Esophagus squamous epithelium (tissue), 5 donors: ENCODE results near the gene EPB42. TPM values are rescaled to one million over a fixed set of nuclear protein-coding genes. Genes with fewer than 3 reads are reported as not detected.

Experiments
- DNase-seq: peaks from one replicate; lab custom pipeline; 2025; lab: John Stamatoyannopoulos, UW
- H3K27ac ChIP-seq, 4 donors: fragments of 200-600 bp; sonication (generic); one replicate each; pipeline ENCODE4 v1.5.1; 2016 to 2019; ENCODE audit warnings: mild to moderate bottlenecking in 1 of 4
- H3K27me3 ChIP-seq, 4 donors: fragments of 200-600 bp; sonication (generic); 1 replicate in 3 of 4; 2 replicates in 1 of 4; pipeline versions ENCODE4 v1.5.1 to v1.6.0; 2017 to 2021; ENCODE audit warnings: antibody characterized with exemption in 1 of 4
- H3K36me3 ChIP-seq, 3 donors: fragments of 200-600 bp; sonication (generic); one replicate each; pipeline ENCODE4 v1.5.1; 2016 to 2019
- H3K4me1 ChIP-seq, 3 donors: fragments of 200-600 bp; sonication (generic); one replicate each; pipeline ENCODE4 v1.5.1; 2017 to 2019
- H3K4me3 ChIP-seq, 4 donors: fragments of 200-600 bp; sonication (generic); 1 replicate in 3 of 4; 2 replicates in 1 of 4; pipeline ENCODE4 v1.5.1; 2016 to 2019; ENCODE audit warnings: mild to moderate bottlenecking in 2 of 4, moderate library complexity in 1 of 4
- H3K9me3 ChIP-seq, 3 donors: fragments of 200-600 bp; sonication (generic); one replicate each; pipeline ENCODE4 v1.5.1; 2016 to 2019
- POLR2A ChIP-seq, 4 donors: fragments of 450-650 bp; IDR thresholded peaks; one replicate each; pipeline ENCODE4 v1.6.1; 2017; ENCODE audit warnings: antibody characterized with exemption in 4 of 4, mild to moderate bottlenecking in 4 of 4, moderate library complexity in 3 of 4
- WGBS, 2 donors: methylation state at CpG; one replicate each; pipeline ENCODE4 v1.1.5; 2018; 5-methylcytosine and 5-hydroxymethylcytosine counted together
- intact Hi-C: fragments of 100-400 bp; cut with DNase I; formaldehyde crosslinking; loops from one replicate; pipeline ENCODE4 v1.15.0; 2022
- total RNA-seq, 4 donors: library from RNA; depleted of rRNA; stranded (reverse); fragments of >200 nt; gene quantifications; one replicate each; pipeline ENCODE4 v1.1.0, GENCODE V29; 2016
- TF ChIP-seq, protein P1 (sequence below), 6 experiments: fragments of 450-650 bp in 4 of 6; fragments of 200-600 bp in 2 of 6; sonication (generic) in 2 of 6; IDR thresholded peaks; one replicate each; pipeline ENCODE4 v1.5.1; 2016 to 2019; ENCODE audit warnings: antibody characterized with exemption in 6 of 6, mild to moderate bottlenecking in 4 of 6, moderate library complexity in 4 of 6
- donor health status: DM: yes; HTN: yes; CAD: no.

Gene EPB42
- total RNA-seq, 4 donors from 2014 or later, result not detected

DNA sequence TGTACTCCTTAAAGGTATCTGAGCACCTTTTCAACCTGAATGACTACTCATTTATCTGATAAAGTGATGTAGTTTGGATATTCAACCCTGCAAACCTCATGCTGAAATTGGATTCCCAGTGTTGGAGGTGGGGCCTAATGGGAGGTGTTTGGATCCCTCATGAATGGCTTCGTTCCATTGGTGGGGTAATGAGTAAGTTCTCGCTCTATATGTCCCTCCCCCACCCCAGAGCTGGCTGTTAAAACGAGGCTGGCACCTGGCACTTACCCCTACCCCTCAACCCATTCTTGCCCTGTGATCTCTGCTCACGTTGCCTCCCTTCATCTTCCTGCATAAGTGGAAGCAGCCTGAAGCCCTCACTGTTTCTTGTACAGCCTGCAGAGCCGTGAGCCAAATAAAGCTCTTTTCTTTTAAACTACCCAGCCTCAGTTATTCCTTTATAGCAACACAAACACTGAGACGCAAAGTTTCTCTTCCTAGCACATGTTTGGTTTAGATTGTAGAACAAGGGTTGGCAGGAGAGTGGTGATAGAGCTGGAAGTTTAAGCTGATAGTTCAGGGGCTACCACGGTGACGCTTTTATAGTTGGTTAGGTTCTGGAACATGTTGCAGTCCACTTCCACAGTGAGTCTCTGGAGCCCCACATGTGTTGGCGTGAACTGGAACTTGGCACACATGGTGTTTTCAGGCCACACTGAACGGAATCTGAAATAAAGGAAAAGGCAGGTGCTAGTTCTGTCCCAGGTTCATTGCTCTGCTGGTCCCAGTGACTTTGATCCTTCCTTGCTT lies 23.9 kb downstream of the EPB42 start:
- Histone ChIP-seq H3K36me3 (peaks cover 3 to 68% (median 15%) of the 10 kb centered on the region in 3 donors), H3K4me1 (no peaks in the 10 kb centered on the region), H3K4me3 (no peak overlapping the region), H3K27me3 (no peaks in the 10 kb centered on the region), H3K9me3 (no peaks in the 10 kb centered on the region), H3K27ac (no peak overlapping the region)
- WGBS, 2 donors, result 84 to 90% methylated on average over 10 of the region's 10 CpGs
- TF ChIP-seq, protein P1, sequence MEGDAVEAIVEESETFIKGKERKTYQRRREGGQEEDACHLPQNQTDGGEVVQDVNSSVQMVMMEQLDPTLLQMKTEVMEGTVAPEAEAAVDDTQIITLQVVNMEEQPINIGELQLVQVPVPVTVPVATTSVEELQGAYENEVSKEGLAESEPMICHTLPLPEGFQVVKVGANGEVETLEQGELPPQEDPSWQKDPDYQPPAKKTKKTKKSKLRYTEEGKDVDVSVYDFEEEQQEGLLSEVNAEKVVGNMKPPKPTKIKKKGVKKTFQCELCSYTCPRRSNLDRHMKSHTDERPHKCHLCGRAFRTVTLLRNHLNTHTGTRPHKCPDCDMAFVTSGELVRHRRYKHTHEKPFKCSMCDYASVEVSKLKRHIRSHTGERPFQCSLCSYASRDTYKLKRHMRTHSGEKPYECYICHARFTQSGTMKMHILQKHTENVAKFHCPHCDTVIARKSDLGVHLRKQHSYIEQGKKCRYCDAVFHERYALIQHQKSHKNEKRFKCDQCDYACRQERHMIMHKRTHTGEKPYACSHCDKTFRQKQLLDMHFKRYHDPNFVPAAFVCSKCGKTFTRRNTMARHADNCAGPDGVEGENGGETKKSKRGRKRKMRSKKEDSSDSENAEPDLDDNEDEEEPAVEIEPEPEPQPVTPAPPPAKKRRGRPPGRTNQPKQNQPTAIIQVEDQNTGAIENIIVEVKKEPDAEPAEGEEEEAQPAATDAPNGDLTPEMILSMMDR (IDR thresholded peaks at IDR 0.05), result no peak
- no peak for TF ChIP-seq POLR2A (IDR thresholded peaks at IDR 0.05)
- DNase-seq, result no peak
- intact Hi-C loops, result no loop called here

DNA sequence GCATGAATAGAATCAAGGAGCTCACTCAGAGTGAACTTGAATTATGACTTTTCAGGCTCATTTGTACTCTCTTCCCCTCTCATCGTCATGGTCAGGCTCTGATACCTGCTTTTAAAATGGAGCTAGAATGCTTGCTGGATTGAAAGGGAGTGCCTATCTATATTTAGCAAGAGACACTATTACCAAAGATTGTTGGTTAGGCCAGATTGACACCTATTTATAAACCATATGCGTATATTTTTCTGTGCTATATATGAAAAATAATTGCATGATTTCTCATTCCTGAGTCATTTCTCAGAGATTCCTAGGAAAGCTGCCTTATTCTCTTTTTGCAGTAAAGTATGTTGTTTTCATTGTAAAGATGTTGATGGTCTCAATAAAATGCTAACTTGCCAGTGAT lies 26.0 kb downstream of the EPB42 start:
- no peak overlapping the region for H3K27ac ChIP-seq
- WGBS, 2 donors, result 90 to 94% methylated on average over 2 of the region's 2 CpGs
- H3K4me3 ChIP-seq, result no peak overlapping the region
- peaks cover 5 to 89% (median 28%) of the 10 kb centered on the region in 3 donors for H3K36me3 ChIP-seq
- peaks cover 0 to 5% (median 0%) of the 10 kb centered on the region in 3 donors for H3K4me1 ChIP-seq
- no peak for DNase-seq
- H3K9me3 ChIP-seq, result no peaks in the 10 kb centered on the region
- intact Hi-C loops, result no loop called here
- H3K27me3 ChIP-seq, result no peaks in the 10 kb centered on the region
- TF ChIP-seq, protein P1 (IDR thresholded peaks at IDR 0.05), result no peak
- TF ChIP-seq POLR2A (IDR thresholded peaks at IDR 0.05), result no peak

GRCh38 chr15:43193710-43194109 lies 27.1 kb downstream of the EPB42 start:
- intact Hi-C loops, result no loop called here
- no peak for DNase-seq
- no peak overlapping the region for H3K27ac ChIP-seq
- no peaks in the 10 kb centered on the region for H3K9me3 ChIP-seq
- H3K4me3 ChIP-seq, result no peak overlapping the region
- 87% methylated on average over 2 of the region's 2 CpGs for WGBS, 2 donors
- peaks cover 5 to 98% (median 29%) of the 10 kb centered on the region in 3 donors for H3K36me3 ChIP-seq
- peaks cover 0 to 5% (median 0%) of the 10 kb centered on the region in 3 donors for H3K4me1 ChIP-seq
- H3K27me3 ChIP-seq, result no peaks in the 10 kb centered on the region
- TF ChIP-seq, protein P1 (IDR thresholded peaks at IDR 0.05), result no peak
- no peak for TF ChIP-seq POLR2A (IDR thresholded peaks at IDR 0.05)

DNA sequence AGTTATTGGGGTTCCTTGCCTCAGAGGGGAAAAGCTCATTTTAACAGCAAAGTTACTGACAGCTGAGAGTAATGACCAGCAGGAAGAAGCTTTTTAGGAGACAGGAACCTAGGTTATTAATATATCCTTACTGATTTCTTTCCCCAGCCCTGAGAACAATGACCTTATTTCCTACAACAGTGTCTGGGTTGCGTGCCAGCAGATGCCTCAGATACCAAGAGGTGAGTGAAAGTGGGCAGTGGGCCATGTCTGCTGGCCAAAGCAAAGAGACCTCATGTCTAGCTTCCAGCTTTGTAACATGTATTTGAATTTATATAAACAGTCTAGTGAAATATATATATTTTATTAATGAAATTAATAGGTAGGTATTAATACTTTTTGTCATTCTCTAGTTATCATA lies 30.6 kb downstream of the EPB42 start:
- no peaks in the 10 kb centered on the region for H3K9me3 ChIP-seq
- peaks cover 5 to 62% (median 29%) of the 10 kb centered on the region in 3 donors for H3K36me3 ChIP-seq
- H3K27me3 ChIP-seq, result no peaks in the 10 kb centered on the region
- no peak overlapping the region for H3K4me3 ChIP-seq
- peaks cover 0 to 34% (median 14%) of the 10 kb centered on the region in 3 donors for H3K4me1 ChIP-seq
- TF ChIP-seq, protein P1 (IDR thresholded peaks at IDR 0.05), result no peak
- TF ChIP-seq POLR2A (IDR thresholded peaks at IDR 0.05), result no peak
- intact Hi-C loops, result no loop called here
- no peak overlapping the region for H3K27ac ChIP-seq
- WGBS, 2 donors, result 70 to 84% methylated on average over 1 of the region's 1 CpG
- no peak for DNase-seq

- Histone ChIP-seq H3K4me3 (no peak overlapping the region), H3K27me3 (no peaks in the 10 kb centered on the region), H3K9me3 (no peaks in the 10 kb centered on the region), H3K36me3 (peaks cover 5 to 54% (median 22%) of the 10 kb centered on the region in 3 donors), H3K27ac (no peak overlapping the region), H3K4me1 (peaks cover 0 to 43% (median 14%) of the 10 kb centered on the region in 3 donors)
- intact Hi-C loops, result no loop called here
- DNase-seq, result no peak
- TF ChIP-seq POLR2A (IDR thresholded peaks at IDR 0.05), result no peak
- WGBS, 2 donors, result 62 to 71% methylated on average over 2 of the region's 2 CpGs
These were observed 31.5 kb downstream of the EPB42 start for GRCh38 chr15:43189296-43189695.
